HG03108 (cell line): ENCODE measurements around the gene CUEDC1.

Experiments used
- ATAC-seq: cut with Tn5 transposase; IDR thresholded peaks from one replicate; pipeline ENCODE4 v1.9.1; 2021; ENCODE audit warnings: moderate library complexity; ENCODE audit not compliant: unreplicated experiment

Gene CUEDC1

GRCh38 chr17:57866319-57866718 is 88.9 kb downstream of the CUEDC1 start:
- no peak for ATAC-seq

GRCh38 chr17:57864273-57864672 is 90.9 kb downstream of the CUEDC1 start:
- ATAC-seq = no peak

GRCh38 chr17:57862694-57863667 is 92.2 kb downstream of the CUEDC1 start:
- ATAC-seq = no peak

- ATAC-seq = no peak
Observed at GRCh38 chr17:57861790-57862693, 93.2 kb downstream of the CUEDC1 start.

GRCh38 chr17:57861000-57861789 is 94.0 kb downstream of the CUEDC1 start:
- no peak for ATAC-seq

- no peak for ATAC-seq
Observed at GRCh38 chr17:57860414-57860999, 94.7 kb downstream of the CUEDC1 start.

- ATAC-seq = no peak
Observed at GRCh38 chr17:57859601-57860413, 95.4 kb downstream of the CUEDC1 start.

GRCh38 chr17:57858838-57859237 is 96.4 kb downstream of the CUEDC1 start:
- no peak for ATAC-seq

- ATAC-seq = no peak
Observed at GRCh38 chr17:57856792-57857620, 98.2 kb downstream of the CUEDC1 start.

- ATAC-seq = no peak
Observed at GRCh38 chr17:57855391-57856035, 99.7 kb downstream of the CUEDC1 start.

- ATAC-seq = no peak
Observed at GRCh38 chr17:57853695-57854094, 101.5 kb downstream of the CUEDC1 start.

GRCh38 chr17:57852955-57853328 is 102.3 kb downstream of the CUEDC1 start:
- no peak for ATAC-seq

GRCh38 chr17:57852092-57852954 is 102.9 kb downstream of the CUEDC1 start:
- ATAC-seq = no peak

GRCh38 chr17:57849874-57850754 is 105.1 kb downstream of the CUEDC1 start, which contains the start of gene MRPS23:
Gene MRPS23 (minus strand): TSS chr17:57850044. CDS start chr17:57850010, 34 bp downstream.
- peak; percentile 90 for ATAC-seq

GRCh38 chr17:57849163-57849873 is 105.9 kb downstream of the CUEDC1 start:
- no peak for ATAC-seq
